GM12878 (cell line): ENCODE measurements around the gene PLA2G3. TPM values are rescaled to one million over a fixed set of nuclear protein-coding genes. Genes with fewer than 3 reads are reported as not detected.
A peak's percentile ranks its signal among the peaks of the same experiment; 100 is the strongest.

Experiments
- ATAC-seq: fragments of 200-7000 bp; cut with Tn5 transposase; 3 replicates; pipeline ENCODE4 v1.9.1; 2020; ENCODE audit warnings: mild to moderate bottlenecking, moderate library complexity
- BruUV-seq: library from RNA; stranded (reverse); fragments of 400-500 nt; replicated peaks from 2 replicates; lab custom pipeline; 2021; lab: Mats Ljungman, UMichigan
- CTCF ChIA-PET: fragments of 300-600 bp; sonication (Branson Sonifier 250); formaldehyde crosslinking; extraction: SDS; loops from one replicate; lab custom pipeline; 2021; ENCODE audit warnings: inconsistent platforms; lab: Yijun Ruan, JAX
- POLR2A ChIA-PET: fragments of 350-600 bp; formaldehyde crosslinking; extraction: SDS; loops from one replicate; lab custom pipeline; 2021; ENCODE audit warnings: inconsistent platforms; lab: Charles Lee
- RAD21 ChIA-PET: fragments of 300-600 bp; sonication (Branson Sonifier 250); formaldehyde crosslinking; loops from one replicate; lab custom pipeline; 2023; ENCODE audit warnings: antibody characterized with exemption; ENCODE audit not compliant: unreplicated experiment; lab: Charles Lee
- SMC1A ChIA-PET: fragments of 300-600 bp; sonication (Branson Sonifier 250); formaldehyde crosslinking; loops from one replicate; lab custom pipeline; 2023; ENCODE audit not compliant: unreplicated experiment, uncharacterized antibody; lab: Charles Lee
- DNase-seq: peaks from one replicate; pipeline ENCODE4 v3.0.0-alpha.2; 2011; ENCODE audit warnings: low read depth, low spot score
- FAIRE-seq: peaks from 3 replicates; lab custom pipeline; 2011; peaks lifted over from hg19 to GRCh38; lab: Jason Lieb, UNC
- H2AFZ ChIP-seq: 2 replicates; pipeline ENCODE4 v1.6.0; 2011; ENCODE audit warnings: low read depth, low read length, control low read depth; ENCODE audit not compliant: control insufficient read depth
- H3K27ac ChIP-seq: 2 replicates; pipeline ENCODE4 v1.5.1; 2011; ENCODE audit warnings: control low read depth; ENCODE audit not compliant: control insufficient read depth, insufficient read depth
- H3K27me3 ChIP-seq, 2 experiments: replicated peaks in 1 of 2; 2 replicates each; pipeline versions ENCODE4 v1.6.0 to v1.6.1; 2011; ENCODE audit warnings: low read length in 1 of 2; ENCODE audit not compliant: control insufficient read depth in 2 of 2, insufficient read depth in 2 of 2
- H3K36me3 ChIP-seq, 2 experiments: 2 replicates each; pipeline ENCODE4 v1.5.1; 2011; ENCODE audit warnings: low read length in 1 of 2; ENCODE audit not compliant: control insufficient read depth in 2 of 2, insufficient read depth in 2 of 2
- H3K4me1 ChIP-seq: 2 replicates; pipeline ENCODE4 v1.6.1; 2011; ENCODE audit warnings: mild to moderate bottlenecking, low read length, moderate library complexity, mixed read lengths; ENCODE audit not compliant: control insufficient read depth, insufficient read depth
- H3K4me2 ChIP-seq: 2 replicates; pipeline ENCODE4 v1.6.0; 2011; ENCODE audit warnings: control low read depth; ENCODE audit not compliant: control insufficient read depth, insufficient read depth
- H3K4me3 ChIP-seq: fragments of 200-600 bp; sonication (generic); 2 replicates; pipeline ENCODE4 v1.5.1; 2016
- H3K79me2 ChIP-seq: 2 replicates; pipeline ENCODE4 v1.6.0; 2011; ENCODE audit warnings: low read length; ENCODE audit not compliant: control insufficient read depth, insufficient read depth
- H3K9ac ChIP-seq: 2 replicates; pipeline ENCODE4 v1.8.0; 2011; ENCODE audit warnings: low read length, control low read depth, mixed read lengths; ENCODE audit not compliant: control insufficient read depth, insufficient read depth
- H3K9me3 ChIP-seq: replicated peaks from 3 replicates; pipeline ENCODE4 v1.5.1; 2011; ENCODE audit warnings: mild to moderate bottlenecking, low read length; ENCODE audit not compliant: control insufficient read depth, insufficient read depth
- H4K20me1 ChIP-seq: 2 replicates; pipeline ENCODE4 v1.6.0; 2011; ENCODE audit not compliant: control insufficient read depth, insufficient read depth
- CHD4 ChIP-seq: fragments of 200-600 bp; sonication (generic); IDR thresholded peaks from 2 replicates; pipeline ENCODE4 v1.6.1; 2016; ENCODE audit warnings: mild to moderate bottlenecking
- CREB1 ChIP-seq: IDR thresholded peaks from 2 replicates; pipeline ENCODE4 v1.6.1; 2012; ENCODE audit warnings: low read depth, mild to moderate bottlenecking, inconsistent platforms
- ETV6 ChIP-seq, 2 experiments: fragments of 450-650 bp in 1 of 2; IDR thresholded peaks in 1 of 2; conservative IDR thresholded peaks in 1 of 2; 2 replicates each; pipeline ENCODE4 v1.6.1; 2014; ENCODE audit warnings: antibody characterized with exemption in 1 of 2, borderline replicate concordance in 1 of 2, low read depth in 1 of 2, mild to moderate bottlenecking in 1 of 2, moderate library complexity in 1 of 2
- HSF1 ChIP-seq: fragments of 150-350 bp; IDR thresholded peaks from 2 replicates; pipeline ENCODE4 v1.6.1; 2014; ENCODE audit warnings: mild to moderate bottlenecking, low read depth, low read length
- IRF3 ChIP-seq: fragments of 450-650 bp; IDR thresholded peaks from 2 replicates; pipeline ENCODE4 v1.6.1; 2014; ENCODE audit warnings: mild to moderate bottlenecking
- NFIC ChIP-seq: IDR thresholded peaks from 2 replicates; pipeline ENCODE4 v1.6.1; 2012; ENCODE audit warnings: low read depth, mild to moderate bottlenecking, inconsistent platforms, low read length, moderate library complexity
- NFYB ChIP-seq: IDR thresholded peaks from 2 replicates; pipeline ENCODE4 v1.6.1; 2011; ENCODE audit warnings: low read depth, mild to moderate bottlenecking, low read length, improper control_type of control experiment, moderate library complexity; ENCODE audit not compliant: insufficient read depth
- NKRF ChIP-seq: fragments of 450-650 bp; conservative IDR thresholded peaks from 2 replicates; pipeline ENCODE4 v1.6.1; 2017; ENCODE audit warnings: mild to moderate bottlenecking, moderate library complexity
- PAX5 ChIP-seq: IDR thresholded peaks from 2 replicates; pipeline ENCODE4 v1.6.1; 2011; ENCODE audit warnings: low read depth, low read length, borderline replicate concordance
- RELB ChIP-seq: fragments of 450-650 bp; IDR thresholded peaks from 2 replicates; pipeline ENCODE4 v1.6.1; 2017; ENCODE audit warnings: low read depth, mild to moderate bottlenecking, moderate library complexity
- ZBTB33 ChIP-seq: fragments of 450-650 bp; IDR thresholded peaks from 2 replicates; pipeline ENCODE4 v1.6.1; 2017; ENCODE audit warnings: mild to moderate bottlenecking
- ZNF217 ChIP-seq: fragments of 450-650 bp; IDR thresholded peaks from 2 replicates; pipeline ENCODE4 v1.6.1; 2017; ENCODE audit warnings: antibody characterized with exemption, mild to moderate bottlenecking
- ZNF384 ChIP-seq: IDR thresholded peaks from 2 replicates; pipeline ENCODE4 v1.6.1; 2012; ENCODE audit warnings: low read depth, mild to moderate bottlenecking, low read length, improper control_type of control experiment, borderline replicate concordance
- ZSCAN29 ChIP-seq: fragments of 450-650 bp; IDR thresholded peaks from 2 replicates; pipeline ENCODE4 v1.6.1; 2017; ENCODE audit warnings: mild to moderate bottlenecking, moderate library complexity
- WGBS: methylation state at CpG from one replicate; pipeline ENCODE4 v1.1.6; 2016; ENCODE audit warnings: low lambda C conversion rate; ENCODE audit not compliant: insufficient replicate concordance, insufficient coverage; ENCODE audit errors: missing lambda C conversion rate; 5-methylcytosine and 5-hydroxymethylcytosine counted together
- in situ Hi-C: fragments of 300-500 bp; cut with MboI; formaldehyde crosslinking; loops from 9 replicates; pipeline ENCODE4 v1.14.3; 2018; ENCODE audit warnings: mixed read lengths
- intact Hi-C: fragments of 100-400 bp; cut with micrococcal nuclease; formaldehyde crosslinking; loops from one replicate; pipeline ENCODE4 v1.14.2; 2022; ENCODE audit not compliant: unreplicated experiment
- polyA plus RNA-seq, 11 experiments: library from polyadenylated mRNA; depleted of rRNA in 4 of 11; unstranded in 6 of 11; stranded (reverse) in 5 of 11; fragments of >200 nt; fragmentation: Nextera tagmentation in 4 of 11; fragmentation: Illumina TruSeq in 1 of 11; extraction: Ambion mirVana in 4 of 11; extraction: Trizol in 1 of 11; gene quantifications; 1 replicate in 1 of 11; 2 replicates in 10 of 11; pipeline versions ENCODE4 v1.2.1 to v1.2.3, GENCODE V29; 2011 to 2016; ENCODE audit warnings: inconsistent platforms in 2 of 11, missing spikeins in 2 of 11, low read depth in 1 of 11
- total RNA-seq, 4 experiments: library from RNA; depleted of rRNA in 3 of 4; stranded (reverse); fragments of >200 nt in 3 of 4; fragmentation: Illumina TruSeq in 1 of 4; extraction: Trizol in 1 of 4; gene quantifications; 2 replicates each; pipeline versions ENCODE4 v1.2.1 to v1.2.3, GENCODE V29; 2013 to 2021

The PLA2G3 gene
- total and polyA plus RNA-seq, 10 of the 15 experiments (the other 5 are each of a cell fraction or from before 2014, with no cell fraction given) = 0.04 TPM; not detected in 9

- no peak for TF ChIP-seq ZSCAN29
- TF ChIP-seq IRF3 = no peak
Measured at GRCh38 chr22:31128156-31128555, 12.2 kb downstream of the PLA2G3 start (continued).

GRCh38 chr22:31127181-31127772 is 13.0 kb downstream of the PLA2G3 start:
- no peak overlapping the region for H3K4me3 ChIP-seq
- ChIA-PET RAD21 (interaction anchor here (0.5 kb wide), 1 partner anchor 26 kb away, joined by 3 read pairs; no protein-coding TSS in a partner anchor), SMC1A (no interaction called here), POLR2A (no interaction called here), CTCF (interaction anchor here (0.6 to 0.7 kb wide), 2 partner anchors 14 to 494 kb away, joined by 3 read pairs; no protein-coding TSS in a partner anchor)
- FAIRE-seq = no peak
- H2AFZ ChIP-seq = peak overlapping the region; percentile 23; the same call in 1 of the 2 replicates
- H3K36me3 ChIP-seq = no peaks in the 10 kb centered on the region
- BruUV-seq = no TSS peak
- peak overlapping the region; percentile 48; the same call in 1 of the 2 replicates for H3K4me2 ChIP-seq
- in situ Hi-C loops = no loop called here
- H3K79me2 ChIP-seq = no peaks in the 10 kb centered on the region
- WGBS = 42% methylated on average over 15 of the region's 19 CpGs
- no peaks in the 10 kb centered on the region for H4K20me1 ChIP-seq
- no peaks in the 10 kb centered on the region for H3K27me3 ChIP-seq
- H3K9ac ChIP-seq = no peak overlapping the region
- intact Hi-C loops = no loop called here
- ATAC-seq = peak; percentile 53
- no peaks in the 10 kb centered on the region for H3K4me1 ChIP-seq
- DNase-seq = no peak
- H3K9me3 ChIP-seq = no peaks in the 10 kb centered on the region
- H3K27ac ChIP-seq = no peak overlapping the region
- no peak for TF ChIP-seq RELB
- TF ChIP-seq NFIC = no peak
- TF ChIP-seq PAX5 = no peak
- no peak for TF ChIP-seq ETV6 (conservative IDR thresholded peaks at IDR 0.05 in 1 of 2, IDR thresholded peaks at IDR 0.05 in 1 of 2; ENCODE audit: borderline replicate concordance in 1 of 2, low read depth in 1 of 2)
- TF ChIP-seq HSF1 = no peak
- TF ChIP-seq ZBTB33 = no peak
- no peak for TF ChIP-seq CREB1
- TF ChIP-seq ZNF384 = no peak
- no peak for TF ChIP-seq ZNF217
- TF ChIP-seq NFYB = no peak
- TF ChIP-seq CHD4 = no peak
- TF ChIP-seq NKRF = no peak
